A549 (cell line): ENCODE results near the gene RNF144A. TPM values are rescaled to one million over a fixed set of nuclear protein-coding genes. Genes with fewer than 3 reads are reported as not detected.

ENCODE experiments used
- ATAC-seq, 2 experiments: fragments of 200-7000 bp in 1 of 2; fragments of >200 bp in 1 of 2; cut with Nextera tagmentation in 1 of 2; cut with Tn5 transposase in 1 of 2; 3 replicates each; pipeline versions ENCODE4 v1.8.0 to v1.9.1; 2018 to 2020; ENCODE audit warnings: mild to moderate bottlenecking in 1 of 2, moderate library complexity in 1 of 2
- CTCF ChIA-PET: fragments of 300-600 bp; sonication (Branson Sonifier 250); formaldehyde crosslinking; extraction: SDS; loops from one replicate; lab custom pipeline; 2021; ENCODE audit warnings: antibody characterized with exemption, inconsistent platforms; lab: Yijun Ruan, JAX
- POLR2A ChIA-PET: fragments of 350-600 bp; formaldehyde crosslinking; extraction: SDS; loops from one replicate; lab custom pipeline; 2021; ENCODE audit warnings: antibody characterized with exemption, inconsistent platforms; lab: Yijun Ruan, JAX
- DNase-seq, 2 experiments: peaks; one replicate each; pipeline versions ENCODE4 v3.0.0 to v3.0.0-alpha.2; 2011 to 2016; ENCODE audit warnings: low read depth in 1 of 2, low spot score in 1 of 2
- FAIRE-seq: peaks from 2 replicates; lab custom pipeline; 2011; peaks lifted over from hg19 to GRCh38; lab: Jason Lieb, UNC
- H3K27ac ChIP-seq, 2 experiments: fragments of >200 bp; sonication (Bioruptor Twin); formaldehyde crosslinking; 3 replicates each; pipeline ENCODE4 v1.5.1; 2016 to 2017
- H3K4me1 ChIP-seq: fragments of >200 bp; sonication (Bioruptor Twin); formaldehyde crosslinking; 3 replicates; pipeline ENCODE4 v1.6.1; 2016
- H3K4me2 ChIP-seq: fragments of >200 bp; sonication (Bioruptor Twin); formaldehyde crosslinking; 3 replicates; pipeline ENCODE4 v1.6.1; 2016
- H3K4me3 ChIP-seq: fragments of >200 bp; sonication (Bioruptor Twin); formaldehyde crosslinking; 3 replicates; pipeline ENCODE4 v1.5.1; 2016
- H3K9me3 ChIP-seq: fragments of >200 bp; sonication (Bioruptor Twin); formaldehyde crosslinking; 3 replicates; pipeline ENCODE4 v1.6.1; 2016
- ATOH8 ChIP-seq: fragments of 250-450 bp; sonication (Bioruptor Pico); IDR thresholded peaks from 2 replicates; pipeline ENCODE4 v1.5.0; 2020; ENCODE audit warnings: low read depth, mild to moderate bottlenecking, moderate library complexity
- BHLHE40 ChIP-seq: IDR thresholded peaks from 2 replicates; pipeline ENCODE4 v1.6.1; 2012; ENCODE audit warnings: low read depth, low read length, inconsistent platforms
- CBX8 ChIP-seq: fragments of 200-600 bp; sonication (generic); IDR thresholded peaks from 2 replicates; pipeline ENCODE4 v1.6.1; 2016
- CHD2 ChIP-seq: fragments of 150-350 bp; IDR thresholded peaks from 2 replicates; pipeline ENCODE4 v1.6.1; 2014; ENCODE audit warnings: low read length; ENCODE audit not compliant: partially characterized antibody
- CHD4 ChIP-seq: fragments of 200-600 bp; sonication (generic); IDR thresholded peaks from 2 replicates; pipeline ENCODE4 v1.6.1; 2016; ENCODE audit warnings: antibody characterized with exemption, mild to moderate bottlenecking, borderline replicate concordance
- CTCF ChIP-seq: fragments of >200 bp; sonication (Bioruptor Twin); formaldehyde crosslinking; IDR thresholded peaks from 3 replicates; pipeline ENCODE4 v1.5.1; 2016
- E2F6 ChIP-seq: IDR thresholded peaks from 2 replicates; pipeline ENCODE4 v1.6.1; 2012; ENCODE audit warnings: low read depth, borderline replicate concordance
- FOSL2 ChIP-seq, 2 experiments: fragments of 450-650 bp in 1 of 2; fragments of >200 bp in 1 of 2; sonication (Bioruptor Twin) in 1 of 2; formaldehyde crosslinking; IDR thresholded peaks; 2 replicates each; pipeline versions ENCODE4 v1.5.0 to v1.6.1; 2016 to 2020; ENCODE audit warnings: mild to moderate bottlenecking in 1 of 2, moderate library complexity in 1 of 2
- FOXS1 ChIP-seq: fragments of 250-450 bp; sonication (Bioruptor Pico); IDR thresholded peaks from 2 replicates; pipeline ENCODE4 v1.5.0; 2020; ENCODE audit warnings: mild to moderate bottlenecking, moderate library complexity
- HEYL ChIP-seq: fragments of 250-450 bp; sonication (Bioruptor Pico); IDR thresholded peaks from 2 replicates; pipeline ENCODE4 v1.8.0; 2021; ENCODE audit warnings: mild to moderate bottlenecking, moderate library complexity
- HMGXB4 ChIP-seq: fragments of 250-450 bp; sonication (Bioruptor Pico); IDR thresholded peaks from 2 replicates; pipeline ENCODE4 v1.5.0; 2021; ENCODE audit warnings: mild to moderate bottlenecking, moderate library complexity, borderline replicate concordance
- HOXB13 ChIP-seq: fragments of 250-450 bp; sonication (Bioruptor Pico); IDR thresholded peaks from 2 replicates; pipeline ENCODE4 v1.5.0; 2020; ENCODE audit warnings: low read depth, mild to moderate bottlenecking, moderate library complexity
- MAFK ChIP-seq: fragments of 450-650 bp; IDR thresholded peaks from 2 replicates; pipeline ENCODE4 v1.6.1; 2014; ENCODE audit not compliant: partially characterized antibody
- NFE2L2 ChIP-seq: fragments of 150-350 bp; conservative IDR thresholded peaks from 2 replicates; pipeline ENCODE4 v1.6.1; 2014; ENCODE audit warnings: low read length
- NPAS2 ChIP-seq: fragments of 250-450 bp; sonication (Bioruptor Pico); IDR thresholded peaks from 2 replicates; pipeline ENCODE4 v1.8.0; 2022; ENCODE audit warnings: mild to moderate bottlenecking, moderate library complexity, borderline replicate concordance
- NR3C1 ChIP-seq: fragments of >200 bp; sonication (Bioruptor Twin); formaldehyde crosslinking; IDR thresholded peaks from 3 replicates; pipeline ENCODE4 v1.6.1; 2017
- PHF8 ChIP-seq: fragments of 200-600 bp; sonication (generic); IDR thresholded peaks from 2 replicates; pipeline ENCODE4 v1.6.1; 2016; ENCODE audit warnings: low read depth, mild to moderate bottlenecking, antibody characterized with exemption, moderate library complexity, borderline replicate concordance
- POLR2A ChIP-seq: IDR thresholded peaks from 2 replicates; pipeline ENCODE4 v1.6.1; 2012; ENCODE audit warnings: mild to moderate bottlenecking, low read length
- RAD21 ChIP-seq, 2 experiments: fragments of >200 bp in 1 of 2; sonication (Bioruptor Twin) in 1 of 2; formaldehyde crosslinking in 1 of 2; IDR thresholded peaks in 1 of 2; conservative IDR thresholded peaks in 1 of 2; 2 replicates in 1 of 2; 3 replicates in 1 of 2; pipeline ENCODE4 v1.6.1; 2012 to 2018; ENCODE audit warnings: inconsistent platforms in 1 of 2
- RCOR1 ChIP-seq: fragments of 150-350 bp; IDR thresholded peaks from 2 replicates; pipeline ENCODE4 v1.6.1; 2014; ENCODE audit warnings: antibody characterized with exemption, low read length, low read depth
- RFX5 ChIP-seq: fragments of 450-650 bp; IDR thresholded peaks from 2 replicates; pipeline ENCODE4 v1.7.1; 2014; ENCODE audit warnings: antibody characterized with exemption, mild to moderate bottlenecking, moderate library complexity
- RNF2 ChIP-seq: fragments of 200-600 bp; sonication (generic); IDR thresholded peaks from 2 replicates; pipeline ENCODE4 v1.6.1; 2016; ENCODE audit warnings: low read depth, mild to moderate bottlenecking, antibody characterized with exemption, moderate library complexity, borderline replicate concordance
- WGBS: methylation state at CpG from one replicate; pipeline ENCODE4 v1.1.6; 2017; ENCODE audit errors: missing lambda C conversion rate; 5-methylcytosine and 5-hydroxymethylcytosine counted together
- polyA plus RNA-seq, 4 experiments: library from polyadenylated mRNA; depleted of rRNA in 3 of 4; stranded (reverse); fragments of >200 nt; fragmentation: RNase III in 1 of 4; extraction: RNeasy Plus Mini Kit Qiagen cat#74134 plus additional on column Dnase treatment in 1 of 4; gene quantifications; 2 replicates in 3 of 4; 3 replicates in 1 of 4; pipeline ENCODE4 v1.2.3, GENCODE V29; 2011 to 2017

RNF144A gene
- polyA plus RNA-seq, 2 of the 4 experiments (the other 2 are of a cell fraction): 4.4 to 9.6 TPM

GRCh38 chr2:6986301-6986911 is 69.2 kb downstream of the RNF144A start:
- ATAC-seq (peak in 1 of 2 experiments; percentile 33; a peak in 2 of 6 replicates), DNase-seq (peak in 1 of 2 experiments; percentile 17), FAIRE-seq (no peak)
- TF ChIP-seq HOXB13 (CRISPR knock-in tag) (no peak), NFE2L2 (no peak), CHD4 (no peak), HMGXB4 (CRISPR knock-in tag) (no peak), POLR2A (no peak), BHLHE40 (no peak), E2F6 (no peak), RFX5 (no peak), NR3C1 (no peak), HEYL (CRISPR knock-in tag) (no peak), RNF2 (no peak)
- ChIA-PET POLR2A (no interaction called here), CTCF (no interaction called here)
- 44% methylated on average over 3 of the region's 3 CpGs for WGBS
- Histone ChIP-seq H3K27ac (no peak overlapping the region), H3K4me1 (0 out of 3 replicates have a peak, but pooled peaks cover 4% of the 10 kb centered on the region), H3K4me3 (no peak overlapping the region), H3K4me2 (no peak overlapping the region), H3K9me3 (peaks cover 4% of the 10 kb centered on the region; the same call in 1 of the 3 replicates)

- H3K4me3 ChIP-seq: no peak overlapping the region
- no peak overlapping the region for H3K27ac ChIP-seq
- no peak overlapping the region for H3K4me2 ChIP-seq
- 71% methylated on average over 12 of the region's 12 CpGs for WGBS
- POLR2A ChIA-PET: no interaction called here
- peaks cover 4% of the 10 kb centered on the region; the same call in 1 of the 3 replicates for H3K9me3 ChIP-seq
- TF ChIP-seq CHD2 (no peak), RNF2 (no peak), RAD21 (conservative IDR thresholded peaks at IDR 0.05 in 1 of 2, IDR thresholded peaks at IDR 0.05 in 1 of 2) (no peak), MAFK (no peak), RCOR1 (no peak), CHD4 (no peak), POLR2A (no peak), NPAS2 (CRISPR knock-in tag) (no peak), ATOH8 (no peak), FOSL2 (IDR thresholded peaks at IDR 0.05) (no peak), FOSL2 (CRISPR knock-in tag; IDR thresholded peaks at IDR 0.05) (no peak), CTCF (no peak), PHF8 (no peak), CBX8 (no peak), BHLHE40 (no peak), FOXS1 (CRISPR knock-in tag) (no peak)
- H3K4me1 ChIP-seq: 0 out of 3 replicates have a peak, but pooled peaks cover 4% of the 10 kb centered on the region
- CTCF ChIA-PET: no interaction called here
- DNase-seq (no peak), ATAC-seq (no peak), FAIRE-seq (no peak)
Measured at GRCh38 chr2:6986912-6987361, 69.7 kb downstream of the RNF144A start.
